Stimulated activated naive B cell treated with anti-CD40 and anti-IgM and Interleukin-4, amounts not matched to agents 10 μg/mL and 1 μg/mL and 100 μg/mL, for 72 hours (primary cell): ENCODE measurements around the gene GLI3.
"Not testable (repeated sequence)": the region's sequence is repeated elsewhere in the genome, so short reads cannot be mapped to it uniquely, and the experiment has no call there.

Experiments used
- ATAC-seq, 2 donors: fragments of 150-1000 bp; cut with Tn5 transposase; replicated peaks; 2 replicates each; pipeline ENCODE4 v1.10.0; 2021; ENCODE audit warnings: moderate library complexity in 1 of 2
- DNase-seq: peaks from one replicate; pipeline ENCODE4 v3.0.0; 2021
- H3K27ac Mint-ChIP-seq: one replicate; pipeline ENCODE4 v1.8.0; 2022; ENCODE audit warnings: mild to moderate bottlenecking, mixed read lengths
- H3K27me3 Mint-ChIP-seq, 2 donors: one replicate each; pipeline ENCODE4 v1.8.0; 2022; ENCODE audit warnings: mixed read lengths in 2 of 2
- H3K36me3 Mint-ChIP-seq, 2 donors: one replicate each; pipeline ENCODE4 v1.8.0; 2022; ENCODE audit warnings: mixed read lengths in 2 of 2, mild to moderate bottlenecking in 1 of 2
- H3K4me1 Mint-ChIP-seq, 2 donors: one replicate each; pipeline ENCODE4 v1.8.0; 2022; ENCODE audit warnings: mixed read lengths in 2 of 2, mild to moderate bottlenecking in 1 of 2
- H3K4me3 Mint-ChIP-seq, 2 donors: one replicate each; pipeline ENCODE4 v1.8.0; 2022; ENCODE audit warnings: mild to moderate bottlenecking in 2 of 2, mixed read lengths in 2 of 2, moderate library complexity in 1 of 2
- H3K9me3 Mint-ChIP-seq, 2 donors: one replicate each; pipeline ENCODE4 v1.8.0; 2022; ENCODE audit warnings: mixed read lengths in 2 of 2, mild to moderate bottlenecking in 1 of 2

Gene GLI3

GRCh38 chr7:42213093-42213492 lies 23.9 kb downstream of the GLI3 start:
- H3K36me3 Mint-ChIP-seq = no peaks in the 10 kb centered on the region
- no peak for DNase-seq
- no peaks in the 10 kb centered on the region for H3K4me1 Mint-ChIP-seq
- no peak overlapping the region for H3K27ac Mint-ChIP-seq
- H3K9me3 Mint-ChIP-seq = no peaks in the 10 kb centered on the region
- no peak overlapping the region for H3K4me3 Mint-ChIP-seq
- peaks cover 5 to 15% of the 10 kb centered on the region in 2 donors for H3K27me3 Mint-ChIP-seq
- ATAC-seq = no peak

GRCh38 chr7:42212541-42213090 lies 24.4 kb downstream of the GLI3 start:
- Mint-ChIP-seq H3K27me3 (peaks cover 5 to 15% of the 10 kb centered on the region in 2 donors), H3K4me3 (no peak overlapping the region), H3K4me1 (no peaks in the 10 kb centered on the region), H3K36me3 (no peaks in the 10 kb centered on the region), H3K27ac (no peak overlapping the region), H3K9me3 (no peaks in the 10 kb centered on the region)
- DNase-seq (no peak), ATAC-seq (no peak)

GRCh38 chr7:42211938-42212337 lies 25.1 kb downstream of the GLI3 start:
- no peak overlapping the region for H3K27ac Mint-ChIP-seq

GRCh38 chr7:42210779-42211178 lies 26.2 kb downstream of the GLI3 start:
- no peaks in the 10 kb centered on the region for H3K36me3 Mint-ChIP-seq
- H3K27me3 Mint-ChIP-seq = peaks cover 0 to 9% of the 10 kb centered on the region in 2 donors
- no peak overlapping the region for H3K4me3 Mint-ChIP-seq
- no peaks in the 10 kb centered on the region for H3K4me1 Mint-ChIP-seq
- no peak for ATAC-seq
- no peaks in the 10 kb centered on the region for H3K9me3 Mint-ChIP-seq
- H3K27ac Mint-ChIP-seq = no peak overlapping the region
- no peak for DNase-seq

More at GRCh38 chr7:42211938-42212337, 25.1 kb downstream of the GLI3 start:
- H3K4me3 Mint-ChIP-seq = no peak overlapping the region
- no peaks in the 10 kb centered on the region for H3K9me3 Mint-ChIP-seq
- H3K4me1 Mint-ChIP-seq = no peaks in the 10 kb centered on the region
- ATAC-seq = no peak
- H3K36me3 Mint-ChIP-seq = no peaks in the 10 kb centered on the region
- DNase-seq = no peak
- peaks cover 3 to 12% of the 10 kb centered on the region in 2 donors for H3K27me3 Mint-ChIP-seq

GRCh38 chr7:42210333-42210732 lies 26.7 kb downstream of the GLI3 start:
- Mint-ChIP-seq H3K27me3 (peaks cover 0 to 9% of the 10 kb centered on the region in 2 donors), H3K27ac (no peak overlapping the region), H3K9me3 (no peaks in the 10 kb centered on the region), H3K4me1 (no peaks in the 10 kb centered on the region), H3K4me3 (no peak overlapping the region), H3K36me3 (no peaks in the 10 kb centered on the region)
- no peak for ATAC-seq
- DNase-seq = no peak

- H3K27me3 Mint-ChIP-seq = not testable (repeated sequence)
These were observed 27.9 kb downstream of the GLI3 start for GRCh38 chr7:42209085-42209484.

GRCh38 chr7:42208572-42208971 lies 28.4 kb downstream of the GLI3 start:
- Mint-ChIP-seq H3K36me3 (no peaks in the 10 kb centered on the region), H3K4me1 (no peaks in the 10 kb centered on the region), H3K27me3 (peaks cover 0 to 4% of the 10 kb centered on the region in 2 donors), H3K27ac (no peak overlapping the region), H3K9me3 (peaks cover 0 to 2% of the 10 kb centered on the region in 2 donors), H3K4me3 (no peak overlapping the region)
- DNase-seq = no peak
- ATAC-seq = no peak

More at GRCh38 chr7:42209085-42209484, 27.9 kb downstream of the GLI3 start:
- H3K4me1 Mint-ChIP-seq, H3K9me3 Mint-ChIP-seq, H3K27ac Mint-ChIP-seq, DNase-seq, ATAC-seq, H3K4me3 Mint-ChIP-seq, H3K36me3 Mint-ChIP-seq: not testable (repeated sequence)

GRCh38 chr7:42207420-42207819 lies 29.6 kb downstream of the GLI3 start:
- H3K27ac Mint-ChIP-seq = no peak overlapping the region
- H3K4me1 Mint-ChIP-seq = no peaks in the 10 kb centered on the region
- H3K36me3 Mint-ChIP-seq = no peaks in the 10 kb centered on the region
- DNase-seq (no peak), ATAC-seq (no peak)
- H3K4me3 Mint-ChIP-seq = no peak overlapping the region
- peaks cover 4% of the 10 kb centered on the region in 2 donors for H3K9me3 Mint-ChIP-seq
- H3K27me3 Mint-ChIP-seq = peaks cover 0 to under 1% of the 10 kb centered on the region in 2 donors

GRCh38 chr7:42203336-42203735 lies 33.7 kb downstream of the GLI3 start:
- Mint-ChIP-seq H3K27ac (no peak overlapping the region), H3K27me3 (no peaks in the 10 kb centered on the region), H3K4me3 (no peak overlapping the region), H3K9me3 (peaks cover 4% of the 10 kb centered on the region in 2 donors), H3K4me1 (no peaks in the 10 kb centered on the region), H3K36me3 (no peaks in the 10 kb centered on the region)
- no peak for ATAC-seq
- DNase-seq = no peak

- H3K4me1 Mint-ChIP-seq = no peaks in the 10 kb centered on the region
- DNase-seq (no peak), ATAC-seq (no peak)
- no peak overlapping the region for H3K27ac Mint-ChIP-seq
- no peaks in the 10 kb centered on the region for H3K27me3 Mint-ChIP-seq
- peaks cover 4% of the 10 kb centered on the region in 2 donors for H3K9me3 Mint-ChIP-seq
- H3K4me3 Mint-ChIP-seq = no peak overlapping the region
- H3K36me3 Mint-ChIP-seq = no peaks in the 10 kb centered on the region
These were observed 34.4 kb downstream of the GLI3 start for GRCh38 chr7:42202601-42203000.

- no peak overlapping the region for H3K4me3 Mint-ChIP-seq
- no peaks in the 10 kb centered on the region for H3K36me3 Mint-ChIP-seq
- ATAC-seq = no peak
These were observed 37.9 kb downstream of the GLI3 start for GRCh38 chr7:42198974-42199668.

GRCh38 chr7:42198296-42198695 lies 38.7 kb downstream of the GLI3 start:
- Mint-ChIP-seq H3K4me3 (no peak overlapping the region), H3K27me3 (no peaks in the 10 kb centered on the region), H3K27ac (no peak overlapping the region), H3K36me3 (peaks cover 0 to 2% of the 10 kb centered on the region in 2 donors), H3K4me1 (peaks cover 4 to 9% of the 10 kb centered on the region in 2 donors), H3K9me3 (peaks cover 1 to 2% of the 10 kb centered on the region in 2 donors)
- ATAC-seq (no peak), DNase-seq (no peak)

More at GRCh38 chr7:42198974-42199668, 37.9 kb downstream of the GLI3 start:
- H3K27ac Mint-ChIP-seq = no peak overlapping the region
- no peak for DNase-seq
- H3K27me3 Mint-ChIP-seq = no peaks in the 10 kb centered on the region
- H3K4me1 Mint-ChIP-seq = peaks cover 0 to 2% of the 10 kb centered on the region in 2 donors
- H3K9me3 Mint-ChIP-seq = peaks cover 4% of the 10 kb centered on the region in 2 donors

GRCh38 chr7:42197451-42197850 lies 39.6 kb downstream of the GLI3 start:
- Mint-ChIP-seq H3K4me3 (no peak overlapping the region), H3K9me3 (no peaks in the 10 kb centered on the region), H3K36me3 (peaks cover 0 to 2% of the 10 kb centered on the region in 2 donors), H3K4me1 (peaks cover 4 to 9% of the 10 kb centered on the region in 2 donors), H3K27me3 (no peaks in the 10 kb centered on the region), H3K27ac (no peak overlapping the region)
- DNase-seq (no peak), ATAC-seq (no peak)

- no peak for ATAC-seq
- no peaks in the 10 kb centered on the region for H3K9me3 Mint-ChIP-seq
- peaks cover 4 to 9% of the 10 kb centered on the region in 2 donors for H3K4me1 Mint-ChIP-seq
- H3K4me3 Mint-ChIP-seq = peak overlapping the region in 1 of 2 donors; percentile 61
- H3K36me3 Mint-ChIP-seq = peaks cover 0 to 2% of the 10 kb centered on the region in 2 donors
- no peak overlapping the region for H3K27ac Mint-ChIP-seq
- H3K27me3 Mint-ChIP-seq = no peaks in the 10 kb centered on the region
- no peak for DNase-seq
These were observed 42.8 kb downstream of the GLI3 start for GRCh38 chr7:42194238-42194637.

GRCh38 chr7:42193471-42194129 lies 43.4 kb downstream of the GLI3 start:
- H3K9me3 Mint-ChIP-seq = no peaks in the 10 kb centered on the region
- peaks cover 4 to 9% of the 10 kb centered on the region in 2 donors for H3K4me1 Mint-ChIP-seq
- peaks cover 0 to 2% of the 10 kb centered on the region in 2 donors for H3K36me3 Mint-ChIP-seq
- H3K27ac Mint-ChIP-seq = no peak overlapping the region
- H3K4me3 Mint-ChIP-seq = peak overlapping the region; percentile 61 to 63
- no peaks in the 10 kb centered on the region for H3K27me3 Mint-ChIP-seq
- ATAC-seq (no peak), DNase-seq (no peak)
